Measurements from ENCODE around the gene RNF151. TPM values are rescaled to one million over a fixed set of nuclear protein-coding genes. Genes with fewer than 3 reads are reported as not detected.

Gene RNF151
- total and polyA plus RNA-seq, 10 of the 15 experiments (the other 5 are each of a cell fraction or from before 2014, with no cell fraction given), result 0.17 to 0.56 TPM; not detected in 8

GRCh38 chr16:1964506-1965395 is 1.9 kb upstream of the RNF151 start, which contains the start of gene RPS2 (continued):
- peak; percentile 72 for TF ChIP-seq MLLT1 (IDR thresholded peaks at IDR 0.05)
- TF ChIP-seq DPF2 (IDR thresholded peaks at IDR 0.05), result peak; percentile 54
- TF ChIP-seq RB1 (IDR thresholded peaks at IDR 0.05; ENCODE audit: borderline replicate concordance), result peak; percentile 92; the same call in 1 of the 2 replicates
- TF ChIP-seq TCF12 (IDR thresholded peaks at IDR 0.05; ENCODE audit: low read depth, low read length), result peak; percentile 66
- TF ChIP-seq, protein P1, sequence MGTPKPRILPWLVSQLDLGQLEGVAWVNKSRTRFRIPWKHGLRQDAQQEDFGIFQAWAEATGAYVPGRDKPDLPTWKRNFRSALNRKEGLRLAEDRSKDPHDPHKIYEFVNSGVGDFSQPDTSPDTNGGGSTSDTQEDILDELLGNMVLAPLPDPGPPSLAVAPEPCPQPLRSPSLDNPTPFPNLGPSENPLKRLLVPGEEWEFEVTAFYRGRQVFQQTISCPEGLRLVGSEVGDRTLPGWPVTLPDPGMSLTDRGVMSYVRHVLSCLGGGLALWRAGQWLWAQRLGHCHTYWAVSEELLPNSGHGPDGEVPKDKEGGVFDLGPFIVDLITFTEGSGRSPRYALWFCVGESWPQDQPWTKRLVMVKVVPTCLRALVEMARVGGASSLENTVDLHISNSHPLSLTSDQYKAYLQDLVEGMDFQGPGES (IDR thresholded peaks at IDR 0.05), result peak; percentile 68
- TF ChIP-seq RCOR1 (conservative IDR thresholded peaks at IDR 0.05; ENCODE audit: low read depth, low read length), result no peak; the same call in 1 of the 2 replicates

DNA sequence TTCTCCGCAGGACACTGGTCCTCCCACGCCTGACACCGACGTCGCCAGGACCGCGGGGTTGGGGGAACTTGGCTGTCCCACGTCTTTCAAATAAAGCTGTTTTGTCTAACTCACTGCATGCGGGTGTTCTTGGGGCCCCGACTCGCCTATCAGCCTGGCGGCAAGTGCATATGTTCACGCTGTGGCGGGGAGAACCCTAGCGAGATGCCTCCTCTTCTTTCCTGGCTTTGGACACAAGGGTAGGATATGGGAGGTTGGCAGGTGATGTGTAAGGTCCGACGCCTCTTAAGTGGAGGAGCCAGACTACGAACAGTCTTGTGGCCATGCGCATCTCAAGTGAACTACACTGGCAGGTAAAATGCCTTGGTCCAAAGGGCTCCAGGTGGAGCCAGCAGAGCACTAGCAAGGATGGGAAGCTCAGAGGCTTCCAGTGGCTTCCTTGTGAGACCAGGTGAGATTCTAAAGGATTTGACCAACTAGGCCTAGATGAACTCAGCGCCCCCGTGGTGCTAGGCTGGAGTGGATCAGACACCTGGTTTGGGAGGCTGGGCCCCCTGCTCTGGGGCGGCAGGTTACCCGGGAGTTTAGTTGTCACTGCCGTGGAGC is 1.2 kb upstream of the RNF151 start:
- peak overlapping the region; percentile 97 for H3K9ac ChIP-seq (ENCODE audit: control insufficient read depth, insufficient read depth, low read length)
- in situ Hi-C loops (cut with MboI) (no loop called here), intact Hi-C loops (cut with micrococcal nuclease; ENCODE audit: unreplicated experiment) (no loop called here)
- H2AFZ ChIP-seq (ENCODE audit: control insufficient read depth, low read depth, low read length), result peak overlapping the region; percentile 72; the same call in 1 of the 2 replicates
- BruUV-seq (replicated peaks), result TSS peak; percentile 87
- TF ChIP-seq CREB1 (IDR thresholded peaks at IDR 0.05; ENCODE audit: low read depth) (no peak), CREM (IDR thresholded peaks at IDR 0.05; ENCODE audit: low read depth) (no peak), GATAD2B (conservative IDR thresholded peaks at IDR 0.05; ENCODE audit: low read depth) (0 out of 2 replicates have a peak, but pooled peaks have one; percentile 15), POLR2A (IDR thresholded peaks at IDR 0.05; ENCODE audit: low read depth, low read length) (0 out of 2 replicates have a peak, but pooled peaks have one; percentile 49), POLR2AphosphoS5 (IDR thresholded peaks at IDR 0.05; ENCODE audit: low read length) (peak; percentile 1; the same call in 1 of the 2 replicates), BACH1 (IDR thresholded peaks at IDR 0.05; ENCODE audit: borderline replicate concordance) (0 out of 2 replicates have a peak, but pooled peaks have one; percentile 26), EGR1 (IDR thresholded peaks at IDR 0.05; ENCODE audit: borderline replicate concordance in 1 of 2, low read depth in 2 of 2, low read length in 2 of 2) (0 out of 3 replicates have a peak, but pooled peaks of 1 of the 2 experiments have one; percentile 21), WRNIP1 (IDR thresholded peaks at IDR 0.05; ENCODE audit: borderline replicate concordance, low read depth, low read length) (0 out of 2 replicates have a peak, but pooled peaks have one; percentile 71)
- SMC1A ChIA-PET (ENCODE audit: uncharacterized antibody, unreplicated experiment), result interaction anchor here (1.0 kb wide), 1 partner anchor 16 kb away, joined by 7 read pairs; the partner anchor contains the start of gene NOXO1
- peak overlapping the region; percentile 88 for H3K27ac ChIP-seq (ENCODE audit: control insufficient read depth, insufficient read depth)
- no peaks in the 10 kb centered on the region for H3K9me3 ChIP-seq (replicated peaks; ENCODE audit: control insufficient read depth, insufficient read depth, low read length)
- RAD21 ChIA-PET (ENCODE audit: unreplicated experiment), result interaction anchor here (1.0 to 1.9 kb wide), 5 partner anchors 16 to 190 kb away, joined by 3 to 7 read pairs (median 4); partner anchors contain the start of genes NOXO1, NUBP2, SPSB3 and TRAF7
- POLR2A ChIA-PET, result interaction anchor here (0.8 to 3.3 kb wide), 14 partner anchors 9 to 190 kb away, joined by 3 to 25 read pairs (median 8); partner anchors contain the start of genes MSRB1, NOXO1, NUBP2 and SPSB3
- H4K20me1 ChIP-seq (ENCODE audit: control insufficient read depth, insufficient read depth), result peaks cover 6% of the 10 kb centered on the region; the same call in 1 of the 2 replicates
- H3K4me2 ChIP-seq (ENCODE audit: control insufficient read depth, insufficient read depth), result peak overlapping the region; percentile 97
- ATAC-seq (no peak), FAIRE-seq (no peak), DNase-seq (ENCODE audit: low read depth, low spot score) (no peak)
- peak overlapping the region; percentile 83 for H3K4me3 ChIP-seq
- peaks cover 11 to 13% of the 10 kb centered on the region in 2 experiments; a peak in 3 of 4 replicates for H3K36me3 ChIP-seq (ENCODE audit: control insufficient read depth in 2 of 2, insufficient read depth in 2 of 2, low read length in 1 of 2)
- CTCF ChIA-PET, result interaction anchor here (0.6 to 1.4 kb wide), 4 partner anchors 16 to 187 kb away, joined by 3 to 5 read pairs (median 4); partner anchors contain the start of gene NOXO1
- WGBS (ENCODE audit: insufficient coverage, insufficient replicate concordance, low lambda C conversion rate, missing lambda C conversion rate), result 9% methylated on average over 24 of the region's 24 CpGs
- H3K79me2 ChIP-seq (ENCODE audit: control insufficient read depth, insufficient read depth, low read length), result peaks cover 54% of the 10 kb centered on the region
- no peaks in the 10 kb centered on the region for H3K27me3 ChIP-seq (replicated peaks in 1 of 2; ENCODE audit: control insufficient read depth in 2 of 2, insufficient read depth in 2 of 2, low read length in 1 of 2)
- peaks cover 17% of the 10 kb centered on the region for H3K4me1 ChIP-seq (ENCODE audit: control insufficient read depth, insufficient read depth, low read length)

Data from GM12878 (cell line).